Measurements from ENCODE around the gene TMC5.

TMC5 gene

GRCh38 chr16:19468300-19468699 lies 50.6 kb downstream of the TMC5 start:
- DNase-seq: no peak

- no peak for DNase-seq
Observed at GRCh38 chr16:19472482-19472881, 54.8 kb downstream of the TMC5 start.

GRCh38 chr16:19474617-19475016 lies 56.9 kb downstream of the TMC5 start:
- DNase-seq: no peak

- no peak for DNase-seq
Observed at GRCh38 chr16:19478505-19478904, 60.8 kb downstream of the TMC5 start.

GRCh38 chr16:19479302-19479721 lies 61.6 kb downstream of the TMC5 start:
- no peak for DNase-seq

- no peak for DNase-seq
Observed at GRCh38 chr16:19481296-19481695, 63.6 kb downstream of the TMC5 start.

GRCh38 chr16:19481769-19482168 lies 64.1 kb downstream of the TMC5 start:
- DNase-seq: no peak

- DNase-seq: no peak
Observed at GRCh38 chr16:19482291-19482690, 64.6 kb downstream of the TMC5 start.

GRCh38 chr16:19484096-19484495 lies 66.4 kb downstream of the TMC5 start:
- DNase-seq: no peak

GRCh38 chr16:19485611-19486010 lies 67.9 kb downstream of the TMC5 start:
- no peak for DNase-seq

- no peak for DNase-seq
Observed at GRCh38 chr16:19486051-19486450, 68.4 kb downstream of the TMC5 start.

- no peak for DNase-seq
Observed at GRCh38 chr16:19486750-19487325, 69.2 kb downstream of the TMC5 start.

GRCh38 chr16:19488213-19488640 lies 70.5 kb downstream of the TMC5 start:
- DNase-seq: no peak

GRCh38 chr16:19490619-19491018 lies 72.9 kb downstream of the TMC5 start:
- no peak for DNase-seq

GRCh38 chr16:19497176-19497575 lies 79.5 kb downstream of the TMC5 start:
- DNase-seq: no peak

- no peak for DNase-seq
Observed at GRCh38 chr16:19499006-19499405, 81.3 kb downstream of the TMC5 start.

- DNase-seq: no peak
Observed at GRCh38 chr16:19499481-19499880, 81.8 kb downstream of the TMC5 start.

GRCh38 chr16:19502395-19503131 lies 84.9 kb downstream of the TMC5 start:
- DNase-seq: peak; percentile 77

- no peak for DNase-seq
Observed at GRCh38 chr16:19503461-19504075, 85.9 kb downstream of the TMC5 start.

GRCh38 chr16:19505600-19506303 lies 88.1 kb downstream of the TMC5 start:
- no peak for DNase-seq

- no peak for DNase-seq
Observed at GRCh38 chr16:19506965-19507364, 89.3 kb downstream of the TMC5 start.

- no peak for DNase-seq
Observed at GRCh38 chr16:19507867-19508266, 90.2 kb downstream of the TMC5 start.

GRCh38 chr16:19512297-19512696 lies 94.6 kb downstream of the TMC5 start:
- DNase-seq: no peak

Data from midbrain (tissue), 1 donor.